ENCODE results near the gene KIAA0930.

GRCh38 chr22:45235101-45235777 lies 5.5 kb downstream of the KIAA0930 start:
- TF ChIP-seq CTCF (IDR thresholded peaks at IDR 0.05) (no peak), POLR2A (IDR thresholded peaks at IDR 0.05) (no peak)
